Uterus (tissue), 4 donors: ENCODE data around the gene DNMT3A. TPM values are rescaled to one million over a fixed set of nuclear protein-coding genes. Genes with fewer than 3 reads are reported as not detected.

Experiments used
- DNase-seq, 2 donors: peaks; one replicate each; pipeline ENCODE4 v3.0.0-alpha.2; 2019 to 2020
- H3K27ac ChIP-seq, 2 donors: fragments of 200-600 bp; sonication (generic); 1 replicate in 1 of 2; 2 replicates in 1 of 2; pipeline ENCODE4 v1.5.1; 2016 to 2018
- H3K27me3 ChIP-seq, 2 donors: fragments of 200-600 bp; sonication (generic); one replicate each; pipeline ENCODE4 v1.5.1; 2018 to 2019; ENCODE audit warnings: control low read depth in 1 of 2
- H3K36me3 ChIP-seq, 2 donors: fragments of 200-600 bp; sonication (generic); one replicate each; pipeline ENCODE4 v1.5.1; 2019; ENCODE audit warnings: control low read depth in 1 of 2
- H3K4me1 ChIP-seq, 2 donors: fragments of 200-600 bp; sonication (generic); one replicate each; pipeline ENCODE4 v1.5.1; 2018 to 2019; ENCODE audit warnings: control low read depth in 1 of 2
- H3K4me3 ChIP-seq, 2 donors: fragments of 200-600 bp; sonication (generic); 1 replicate in 1 of 2; 2 replicates in 1 of 2; pipeline ENCODE4 v1.5.1; 2018 to 2019; ENCODE audit warnings: mild to moderate bottlenecking in 1 of 2
- H3K9me3 ChIP-seq, 2 donors: fragments of 200-600 bp; sonication (generic); one replicate each; pipeline ENCODE4 v1.5.1; 2019; ENCODE audit warnings: control low read depth in 1 of 2
- CTCF ChIP-seq, 4 experiments: fragments of 200-600 bp in 2 of 4; fragments of 450-650 bp in 2 of 4; sonication (generic) in 2 of 4; IDR thresholded peaks; one replicate each; pipeline ENCODE4 v1.5.1; 2016 to 2019; ENCODE audit warnings: antibody characterized with exemption in 4 of 4, mild to moderate bottlenecking in 2 of 4, moderate library complexity in 1 of 4
- POLR2A ChIP-seq, 2 donors: fragments of 450-650 bp; IDR thresholded peaks; one replicate each; pipeline ENCODE4 v1.6.1; 2016; ENCODE audit warnings: antibody characterized with exemption in 2 of 2, mild to moderate bottlenecking in 1 of 2, moderate library complexity in 1 of 2
- intact Hi-C: fragments of 100-400 bp; cut with DNase I; formaldehyde crosslinking; loops from one replicate; pipeline ENCODE4 v1.15.1; 2023; ENCODE audit warnings: low total_unique reads
- total RNA-seq, 4 donors: library from RNA; depleted of rRNA in 3 of 4; stranded (reverse); fragments of >200 nt in 3 of 4; gene quantifications; one replicate each; pipeline versions ENCODE4 v1.1.0 to v1.2.4, GENCODE V29; 2014 to 2023
- donor health status: DM: yes; HTN: yes; CAD: no.

DNMT3A gene
- total RNA-seq, 4 donors from 2014 or later = 2.3 to 95.8 (median 29.9) TPM

GRCh38 chr2:25256488-25256875 lies 85.2 kb downstream of the DNMT3A start:
- H3K27ac ChIP-seq = no peak overlapping the region
- TF ChIP-seq CTCF (IDR thresholded peaks at IDR 0.05) (no peak), POLR2A (IDR thresholded peaks at IDR 0.05) (no peak)
- H3K27me3 ChIP-seq = no peaks in the 10 kb centered on the region
- no peak overlapping the region for H3K4me3 ChIP-seq
- intact Hi-C loops = no loop called here
- no peaks in the 10 kb centered on the region for H3K36me3 ChIP-seq
- H3K4me1 ChIP-seq = peaks cover 0 to 13% of the 10 kb centered on the region in 2 donors
- no peaks in the 10 kb centered on the region for H3K9me3 ChIP-seq
- DNase-seq = no peak

- no peaks in the 10 kb centered on the region for H3K27me3 ChIP-seq
- H3K36me3 ChIP-seq = no peaks in the 10 kb centered on the region
- H3K27ac ChIP-seq = no peak overlapping the region
- DNase-seq = no peak
- TF ChIP-seq POLR2A (IDR thresholded peaks at IDR 0.05) (no peak), CTCF (IDR thresholded peaks at IDR 0.05) (no peak)
- peaks cover 0 to 15% of the 10 kb centered on the region in 2 donors for H3K4me1 ChIP-seq
- no peak overlapping the region for H3K4me3 ChIP-seq
- H3K9me3 ChIP-seq = no peaks in the 10 kb centered on the region
- intact Hi-C loops = no loop called here
Measured at GRCh38 chr2:25255745-25256487, 85.8 kb downstream of the DNMT3A start.

GRCh38 chr2:25254961-25255360 lies 86.8 kb downstream of the DNMT3A start:
- intact Hi-C loops = no loop called here
- H3K4me3 ChIP-seq = no peak overlapping the region
- no peak overlapping the region for H3K27ac ChIP-seq
- no peaks in the 10 kb centered on the region for H3K36me3 ChIP-seq
- H3K9me3 ChIP-seq = no peaks in the 10 kb centered on the region
- DNase-seq = no peak
- no peaks in the 10 kb centered on the region for H3K27me3 ChIP-seq
- H3K4me1 ChIP-seq = peaks cover 0 to 15% of the 10 kb centered on the region in 2 donors
- TF ChIP-seq CTCF (IDR thresholded peaks at IDR 0.05) (no peak), POLR2A (IDR thresholded peaks at IDR 0.05) (no peak)

- TF ChIP-seq CTCF (IDR thresholded peaks at IDR 0.05) (no peak), POLR2A (IDR thresholded peaks at IDR 0.05) (no peak)
- Histone ChIP-seq H3K4me3 (peak overlapping the region; percentile 58 to 67), H3K4me1 (peaks cover 0 to 15% of the 10 kb centered on the region in 2 donors), H3K27ac (peak overlapping the region; percentile 85 to 91), H3K9me3 (no peaks in the 10 kb centered on the region), H3K36me3 (no peaks in the 10 kb centered on the region), H3K27me3 (no peaks in the 10 kb centered on the region)
- no peak for DNase-seq
- intact Hi-C loops = no loop called here
Measured at GRCh38 chr2:25253153-25253626, 88.5 kb downstream of the DNMT3A start.

- peaks cover 0 to 15% of the 10 kb centered on the region in 2 donors for H3K4me1 ChIP-seq
- H3K9me3 ChIP-seq = no peaks in the 10 kb centered on the region
- intact Hi-C loops = no loop called here
- H3K4me3 ChIP-seq = peak overlapping the region; percentile 58 to 67
- H3K36me3 ChIP-seq = no peaks in the 10 kb centered on the region
- DNase-seq = peak; percentile 67 to 72
- no peaks in the 10 kb centered on the region for H3K27me3 ChIP-seq
- peak overlapping the region; percentile 85 to 91 for H3K27ac ChIP-seq
- no peak for TF ChIP-seq CTCF (IDR thresholded peaks at IDR 0.05)
- no peak for TF ChIP-seq POLR2A (IDR thresholded peaks at IDR 0.05)
Measured at GRCh38 chr2:25252291-25253152, 89.2 kb downstream of the DNMT3A start.
